NB4 (cell line): ENCODE measurements around the gene SLC22A23.

Experiments used
- DNase-seq: peaks from one replicate; pipeline ENCODE4 v3.0.0; 2010; ENCODE audit warnings: low read depth
- H3K4me3 ChIP-seq: one replicate; pipeline ENCODE4 v1.5.1; 2011; ENCODE audit warnings: mild to moderate bottlenecking, low read depth, low read length, moderate library complexity
- MYC ChIP-seq: IDR thresholded peaks from 2 replicates; pipeline ENCODE4 v1.6.1; 2011; ENCODE audit warnings: low read depth, low read length
- POLR2A ChIP-seq: IDR thresholded peaks from 2 replicates; pipeline ENCODE4 v1.6.1; 2011; ENCODE audit warnings: mild to moderate bottlenecking; ENCODE audit not compliant: insufficient read length; ENCODE audit errors: extremely low read depth
- TF ChIP-seq, protein P1 (sequence below): IDR thresholded peaks from 2 replicates; pipeline ENCODE4 v1.6.1; 2011; ENCODE audit warnings: low read depth, low read length
- TF ChIP-seq, protein P2 (sequence below): IDR thresholded peaks from one replicate; pipeline ENCODE4 v1.5.1; 2012; ENCODE audit warnings: low read depth, low read length

The SLC22A23 gene

DNA sequence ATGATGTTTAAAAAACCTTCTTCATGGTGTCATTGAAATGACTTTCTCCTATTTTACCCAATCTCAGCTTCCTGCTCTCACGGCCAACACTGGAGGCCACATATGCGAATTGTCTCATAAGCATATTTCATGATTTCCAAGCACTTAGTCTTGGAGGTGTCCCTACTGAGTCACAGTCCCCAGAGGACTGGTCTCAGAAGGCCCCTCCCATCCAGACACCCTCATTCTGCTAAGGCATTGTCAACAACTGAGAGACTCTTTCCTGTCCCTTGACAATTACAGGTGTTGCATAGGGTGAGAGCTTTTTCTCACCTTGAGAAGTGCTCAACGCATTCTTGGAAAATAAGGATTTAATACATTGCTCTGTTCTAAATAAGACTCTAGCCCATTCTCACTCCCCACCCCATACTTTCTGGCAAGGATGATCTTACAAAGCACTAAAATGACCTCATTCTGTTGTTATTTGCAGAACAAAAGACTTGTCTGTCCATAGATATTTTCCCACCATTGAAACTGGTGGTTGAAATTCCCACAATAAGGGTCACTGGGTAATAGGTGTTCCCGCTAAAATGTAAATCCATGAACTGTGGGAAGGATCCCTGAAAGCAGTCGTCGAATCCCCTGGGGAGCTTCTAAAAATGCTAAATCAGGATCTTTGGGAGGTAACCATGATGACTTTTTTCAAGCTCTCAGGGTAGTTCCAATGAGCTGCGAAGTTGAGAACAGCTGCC lies 32.3 kb upstream of the SLC22A23 start:
- TF ChIP-seq MYC: no peak
- TF ChIP-seq, protein P1, sequence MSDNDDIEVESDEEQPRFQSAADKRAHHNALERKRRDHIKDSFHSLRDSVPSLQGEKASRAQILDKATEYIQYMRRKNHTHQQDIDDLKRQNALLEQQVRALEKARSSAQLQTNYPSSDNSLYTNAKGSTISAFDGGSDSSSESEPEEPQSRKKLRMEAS: no peak
- TF ChIP-seq, protein P2, sequence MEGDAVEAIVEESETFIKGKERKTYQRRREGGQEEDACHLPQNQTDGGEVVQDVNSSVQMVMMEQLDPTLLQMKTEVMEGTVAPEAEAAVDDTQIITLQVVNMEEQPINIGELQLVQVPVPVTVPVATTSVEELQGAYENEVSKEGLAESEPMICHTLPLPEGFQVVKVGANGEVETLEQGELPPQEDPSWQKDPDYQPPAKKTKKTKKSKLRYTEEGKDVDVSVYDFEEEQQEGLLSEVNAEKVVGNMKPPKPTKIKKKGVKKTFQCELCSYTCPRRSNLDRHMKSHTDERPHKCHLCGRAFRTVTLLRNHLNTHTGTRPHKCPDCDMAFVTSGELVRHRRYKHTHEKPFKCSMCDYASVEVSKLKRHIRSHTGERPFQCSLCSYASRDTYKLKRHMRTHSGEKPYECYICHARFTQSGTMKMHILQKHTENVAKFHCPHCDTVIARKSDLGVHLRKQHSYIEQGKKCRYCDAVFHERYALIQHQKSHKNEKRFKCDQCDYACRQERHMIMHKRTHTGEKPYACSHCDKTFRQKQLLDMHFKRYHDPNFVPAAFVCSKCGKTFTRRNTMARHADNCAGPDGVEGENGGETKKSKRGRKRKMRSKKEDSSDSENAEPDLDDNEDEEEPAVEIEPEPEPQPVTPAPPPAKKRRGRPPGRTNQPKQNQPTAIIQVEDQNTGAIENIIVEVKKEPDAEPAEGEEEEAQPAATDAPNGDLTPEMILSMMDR: no peak
- no peak for TF ChIP-seq POLR2A
- H3K4me3 ChIP-seq: no peak overlapping the region
- DNase-seq: no peak

DNA sequence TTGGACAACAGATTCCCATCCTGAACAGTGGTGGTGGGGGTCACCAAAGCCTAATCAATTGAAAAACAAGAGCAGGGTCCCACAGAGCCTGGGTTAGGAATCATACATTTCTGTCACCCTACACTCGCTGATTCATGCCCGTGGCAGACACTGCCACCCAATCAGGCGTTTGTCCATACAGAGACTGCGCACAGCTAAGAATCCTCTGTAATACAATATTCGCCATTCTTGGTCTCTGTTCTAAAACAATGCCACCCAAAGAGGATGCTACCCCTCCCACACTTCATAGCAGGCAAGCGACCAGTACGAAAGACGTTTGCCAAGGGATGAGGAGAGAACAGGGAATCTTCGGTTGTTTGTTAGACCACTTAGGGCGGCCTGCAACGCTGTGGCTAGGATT lies 28.1 kb upstream of the SLC22A23 start:
- no peak for TF ChIP-seq POLR2A
- TF ChIP-seq, protein P2: no peak
- no peak for TF ChIP-seq MYC
- TF ChIP-seq, protein P1: no peak
- H3K4me3 ChIP-seq: no peak overlapping the region

DNA sequence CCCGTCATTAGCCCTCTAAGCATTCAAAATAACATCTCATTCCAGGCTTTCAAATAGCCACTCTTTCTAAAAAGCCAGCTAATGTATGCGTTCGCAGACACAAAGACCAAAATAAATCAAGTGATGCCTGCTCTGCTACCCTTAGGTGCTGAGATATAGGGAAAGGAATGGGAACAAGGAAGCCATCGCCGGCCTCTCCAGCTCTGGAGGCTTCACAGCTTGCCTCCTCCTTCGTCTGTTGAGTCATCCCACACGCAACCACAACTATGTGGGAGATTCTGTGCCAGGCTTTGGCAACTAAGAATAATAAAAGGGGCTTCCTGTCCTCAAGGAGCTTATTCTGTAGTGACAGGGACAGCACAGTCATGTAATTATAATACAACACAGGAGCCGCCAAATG lies 27.3 kb upstream of the SLC22A23 start:
- TF ChIP-seq POLR2A (no peak), MYC (no peak)
- TF ChIP-seq, protein P1: no peak
- TF ChIP-seq, protein P2: no peak
- no peak overlapping the region for H3K4me3 ChIP-seq
- peak; percentile 14 for DNase-seq

More for the DNA sequence above, 28.1 kb upstream of the SLC22A23 start:
- DNase-seq: no peak

DNA sequence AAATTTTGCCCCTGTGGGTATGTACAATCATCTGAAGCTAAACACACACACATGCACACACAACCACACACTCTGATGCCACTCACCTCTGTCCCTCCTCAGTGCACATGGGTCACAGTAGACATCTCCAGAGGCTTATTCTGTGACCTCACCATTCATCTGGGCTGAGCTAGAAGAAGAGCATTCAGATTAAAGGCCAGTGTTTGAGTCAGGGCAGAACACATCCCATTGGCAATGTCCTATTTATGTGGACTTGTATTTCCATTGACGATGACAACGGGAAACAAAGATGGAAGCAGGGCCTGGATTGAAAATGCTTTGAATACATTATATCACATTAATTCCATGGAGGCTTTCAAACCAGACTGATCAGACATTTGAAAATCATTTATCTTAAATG lies 26.8 kb upstream of the SLC22A23 start:
- TF ChIP-seq, protein P1: no peak
- TF ChIP-seq POLR2A: no peak
- TF ChIP-seq MYC: no peak
- DNase-seq: no peak
- no peak overlapping the region for H3K4me3 ChIP-seq

DNA sequence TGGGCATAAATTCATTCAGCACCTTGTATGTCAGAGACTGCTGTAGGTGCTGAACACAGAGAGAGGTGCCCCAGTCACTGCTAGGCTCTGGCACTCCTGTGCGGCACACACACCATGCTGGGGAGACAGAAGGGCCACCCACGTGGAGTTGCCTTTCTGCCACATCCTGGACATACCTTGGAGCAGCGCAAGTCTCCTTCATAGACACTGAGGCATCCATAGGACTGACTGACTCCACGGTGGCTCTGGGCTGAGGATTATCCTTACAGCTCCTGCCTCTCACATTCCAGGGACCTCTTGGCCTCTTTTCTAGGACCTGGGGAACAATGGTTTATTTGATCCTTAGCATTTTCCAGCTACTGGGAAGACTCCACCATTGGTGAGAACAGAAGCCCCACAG lies 26.0 kb upstream of the SLC22A23 start:
- TF ChIP-seq, protein P2: no peak
- no peak for TF ChIP-seq MYC
- TF ChIP-seq, protein P1: no peak
- no peak for TF ChIP-seq POLR2A
- no peak overlapping the region for H3K4me3 ChIP-seq
- DNase-seq: no peak

DNA sequence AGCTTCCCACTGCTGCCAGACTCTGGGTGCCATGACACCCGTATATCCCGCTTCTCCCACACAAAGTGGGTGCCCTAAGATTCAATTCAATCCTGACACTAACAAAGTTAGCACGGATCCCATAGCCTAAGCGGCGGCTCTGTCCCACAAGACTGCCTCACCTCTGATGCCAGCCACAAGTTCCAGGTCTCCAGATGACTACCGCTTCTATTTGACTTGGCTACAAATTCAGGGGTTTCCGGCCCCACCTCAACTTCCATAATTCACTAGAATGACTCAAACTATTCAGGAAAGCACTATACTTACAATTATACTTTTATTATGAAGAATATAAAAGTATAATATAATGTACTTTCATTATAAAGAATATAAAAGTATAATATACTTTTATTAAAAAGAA lies 24.8 kb upstream of the SLC22A23 start:
- no peak for DNase-seq
- H3K4me3 ChIP-seq: no peak overlapping the region
- TF ChIP-seq POLR2A (no peak), MYC (no peak)
- TF ChIP-seq, protein P2: no peak
- TF ChIP-seq, protein P1: no peak
